Measurements from ENCODE around the gene ANO6. TPM values are rescaled to one million over a fixed set of nuclear protein-coding genes. Genes with fewer than 3 reads are reported as not detected.

ANO6 gene
- total RNA-seq, 1 donor from 2014 or later, result 25.9 TPM

DNA sequence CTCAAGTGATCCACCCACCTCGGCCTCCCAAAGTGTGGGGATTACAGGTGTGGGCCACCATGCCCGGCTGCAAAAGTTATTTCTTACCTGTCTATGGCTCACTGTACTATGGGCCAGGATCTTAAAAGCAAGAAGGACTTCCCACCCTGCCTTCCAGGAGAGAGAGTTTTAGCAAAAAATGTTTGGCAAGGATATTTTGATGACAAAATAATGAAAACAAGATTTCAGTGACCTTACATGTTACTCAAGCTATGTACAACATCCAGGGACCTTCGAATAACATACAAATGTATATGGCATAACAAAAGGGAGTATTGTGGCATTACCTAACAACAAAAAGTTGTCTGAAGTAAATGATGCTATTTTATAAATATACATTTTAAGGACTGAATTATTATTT, 55.1 kb downstream of the ANO6 start:
- intact Hi-C loops (cut with micrococcal nuclease), result no loop called here

GRCh38 chr12:45273717-45274271, 57.9 kb downstream of the ANO6 start:
- intact Hi-C loops (cut with micrococcal nuclease), result no loop called here

GRCh38 chr12:45276154-45276755, 60.4 kb downstream of the ANO6 start:
- intact Hi-C loops (cut with micrococcal nuclease), result no loop called here

GRCh38 chr12:45278447-45278846, 62.6 kb downstream of the ANO6 start:
- intact Hi-C loops (cut with micrococcal nuclease), result no loop called here

DNA sequence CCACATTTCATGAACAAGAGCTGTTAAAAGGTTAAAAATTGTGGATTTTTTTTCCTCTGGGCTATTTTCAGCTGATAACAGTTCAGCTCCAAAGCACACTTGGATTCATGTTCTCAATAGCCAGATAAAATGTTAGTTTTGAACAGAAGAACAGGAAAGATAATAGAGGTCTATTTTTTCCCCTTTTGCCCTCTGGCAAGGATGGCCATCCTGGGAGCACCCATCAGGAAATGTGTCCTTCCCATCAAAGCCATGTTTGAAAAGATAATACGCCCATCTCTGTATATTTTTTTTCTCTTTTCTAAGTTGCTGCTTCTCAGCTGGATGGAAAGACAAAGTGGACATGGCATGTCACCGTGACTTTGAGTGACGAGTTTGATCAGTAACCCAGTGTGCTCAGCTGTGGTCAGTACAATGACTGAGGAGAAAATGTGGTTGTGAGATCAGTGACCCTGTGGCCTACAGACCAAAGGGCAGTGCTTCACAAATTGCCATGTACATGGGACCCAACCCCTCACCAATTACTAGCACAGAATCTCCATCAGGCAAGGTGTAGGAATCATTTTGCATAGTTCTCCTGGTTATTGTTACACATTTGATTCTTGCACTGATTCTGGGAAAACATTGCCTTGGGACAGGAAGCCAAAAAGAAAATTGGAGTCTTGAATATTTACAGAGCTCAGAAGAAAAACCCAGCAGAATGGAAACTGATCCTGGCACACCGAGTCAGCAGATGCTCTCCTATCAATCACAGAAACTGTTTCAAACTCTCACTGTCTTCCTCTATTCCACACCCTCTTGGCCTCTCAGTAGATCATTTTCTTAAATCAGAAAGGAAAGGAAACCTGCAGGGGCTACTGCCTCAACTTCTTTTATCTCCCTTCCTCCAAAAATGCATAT, 64.3 kb downstream of the ANO6 start:
- intact Hi-C loops (cut with micrococcal nuclease), result no loop called here

- intact Hi-C loops (cut with micrococcal nuclease), result no loop called here
Observed at GRCh38 chr12:45281994-45282393, 66.1 kb downstream of the ANO6 start.

GRCh38 chr12:45282411-45282810, 66.5 kb downstream of the ANO6 start:
- intact Hi-C loops (cut with micrococcal nuclease), result no loop called here

- intact Hi-C loops (cut with micrococcal nuclease), result no loop called here
Observed at GRCh38 chr12:45284096-45284901, 68.4 kb downstream of the ANO6 start.

DNA sequence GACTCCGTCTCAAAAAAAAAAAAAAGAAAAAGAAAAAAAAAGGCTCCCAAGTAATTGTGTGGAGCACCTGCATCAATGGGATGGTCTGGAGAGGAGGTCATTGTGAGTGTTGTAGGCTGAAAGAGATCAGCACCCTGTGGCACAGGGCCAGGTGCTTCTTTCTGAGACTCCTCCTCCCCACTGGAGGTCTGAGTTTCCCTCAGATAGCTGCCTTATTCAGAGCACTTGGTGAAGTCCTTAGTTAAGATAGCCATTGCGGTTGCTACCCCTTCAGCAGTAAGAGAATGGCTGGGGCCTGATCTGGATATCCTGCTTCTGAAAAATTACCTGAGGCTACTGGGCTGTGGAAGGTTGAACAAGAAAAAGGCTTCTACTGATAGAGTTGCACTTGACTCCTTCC, 69.8 kb downstream of the ANO6 start:
- intact Hi-C loops (cut with micrococcal nuclease), result no loop called here

GRCh38 chr12:45286621-45287020, 70.7 kb downstream of the ANO6 start:
- intact Hi-C loops (cut with micrococcal nuclease), result no loop called here

DNA sequence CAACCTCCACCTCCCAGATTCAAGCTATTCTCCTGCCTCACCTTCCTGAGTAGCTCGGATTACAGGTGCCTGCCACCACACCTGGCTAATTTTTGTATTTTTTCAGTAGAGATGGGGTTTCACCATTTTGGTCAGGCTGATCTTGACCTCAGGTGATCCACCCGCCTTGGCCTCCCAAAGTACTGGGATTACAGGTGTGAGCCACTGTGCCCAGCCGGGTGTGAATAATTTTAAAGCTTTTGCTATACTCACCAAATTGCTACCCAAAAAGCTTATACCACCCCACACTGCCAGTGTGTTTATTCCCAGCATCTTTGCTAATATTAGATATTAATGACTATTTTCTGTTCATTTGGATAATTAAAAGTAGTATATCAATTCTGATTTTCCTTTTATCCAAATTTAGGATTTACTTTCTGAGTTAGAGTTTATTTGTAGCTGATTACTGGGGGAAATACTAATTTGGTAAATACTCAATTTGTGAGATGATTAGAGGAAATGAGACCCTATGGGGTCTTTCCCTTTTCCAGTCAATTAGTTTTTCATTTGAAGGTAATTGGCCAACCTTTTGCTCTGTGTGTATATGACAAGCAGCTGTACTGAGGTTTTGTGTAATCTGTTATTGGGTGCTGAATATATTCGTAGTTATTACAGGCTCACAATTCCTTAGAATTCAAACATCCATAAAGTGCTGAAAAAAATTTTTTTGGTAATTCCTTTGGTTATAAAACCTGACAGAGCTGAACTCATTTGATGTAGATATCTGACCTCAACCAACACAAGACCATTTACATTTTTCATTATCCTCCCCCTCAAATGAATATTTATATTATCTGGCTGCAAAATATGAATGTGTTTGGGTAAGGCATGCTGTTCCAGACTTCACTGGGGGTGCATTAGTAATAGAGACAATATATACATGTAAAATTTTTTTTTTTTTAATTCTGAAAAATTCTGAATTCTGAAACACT, 73.6 kb downstream of the ANO6 start:
- intact Hi-C loops (cut with micrococcal nuclease), result no loop called here

- intact Hi-C loops (cut with micrococcal nuclease), result no loop called here
Observed at GRCh38 chr12:45290216-45290605, 74.3 kb downstream of the ANO6 start.

DNA sequence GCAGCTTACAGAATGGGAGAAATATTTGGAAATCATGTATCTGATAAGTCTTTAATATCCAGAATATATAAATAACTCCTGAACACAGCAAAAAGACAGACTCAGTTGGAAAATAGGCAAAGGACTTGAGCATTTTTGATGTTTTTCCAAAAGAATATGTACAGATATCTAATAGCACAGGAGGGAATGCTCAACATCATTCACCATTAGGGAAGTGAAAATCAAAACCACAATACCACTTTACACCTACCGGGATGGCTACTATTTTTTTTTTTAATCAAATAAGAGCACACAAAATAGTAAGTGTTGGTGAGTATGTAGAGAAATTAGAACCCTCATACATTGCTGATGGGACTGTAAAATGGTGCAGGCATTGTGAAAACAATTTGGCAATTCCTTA, 75.6 kb downstream of the ANO6 start:
- intact Hi-C loops (cut with micrococcal nuclease), result no loop called here

DNA sequence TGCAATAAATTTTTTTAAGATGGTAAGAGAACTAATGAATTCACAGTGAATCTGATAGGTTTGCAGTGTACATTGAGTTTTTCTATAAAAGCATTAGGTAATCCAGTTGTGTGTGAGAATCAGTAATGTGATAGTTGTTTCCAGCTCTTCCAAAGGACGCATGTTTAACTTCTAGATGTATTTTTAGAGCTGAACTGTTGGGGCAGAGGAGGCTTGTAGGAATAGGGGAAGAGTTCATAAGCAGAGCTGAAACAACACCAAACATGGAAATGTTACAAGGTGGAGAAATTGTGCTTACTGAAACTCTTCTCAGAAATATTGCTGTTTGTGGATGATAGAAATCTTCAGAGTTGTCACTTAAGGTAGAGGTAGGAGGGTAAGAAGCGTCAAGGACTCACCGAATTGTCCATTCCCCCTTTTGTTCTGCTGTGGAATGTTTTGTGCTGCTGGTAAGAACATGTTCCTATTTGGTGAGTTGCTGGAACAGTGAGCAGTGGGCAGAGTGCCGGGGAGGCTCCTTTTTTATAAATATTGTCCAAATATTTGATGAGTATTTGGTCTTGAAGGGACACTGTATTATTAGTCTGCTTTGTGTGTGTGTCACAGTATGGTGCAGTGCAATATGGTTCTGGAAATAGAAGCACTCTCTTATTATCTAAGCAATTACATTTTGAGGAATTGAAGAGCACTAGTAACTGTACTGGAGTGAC, 76.7 kb downstream of the ANO6 start:
- intact Hi-C loops (cut with micrococcal nuclease), result no loop called here

GRCh38 chr12:45294906-45295305, 79.0 kb downstream of the ANO6 start:
- intact Hi-C loops (cut with micrococcal nuclease), result no loop called here

GRCh38 chr12:45296046-45296586, 80.2 kb downstream of the ANO6 start:
- intact Hi-C loops (cut with micrococcal nuclease), result no loop called here

- intact Hi-C loops (cut with micrococcal nuclease), result no loop called here
Observed at GRCh38 chr12:45298047-45298446, 82.2 kb downstream of the ANO6 start.

DNA sequence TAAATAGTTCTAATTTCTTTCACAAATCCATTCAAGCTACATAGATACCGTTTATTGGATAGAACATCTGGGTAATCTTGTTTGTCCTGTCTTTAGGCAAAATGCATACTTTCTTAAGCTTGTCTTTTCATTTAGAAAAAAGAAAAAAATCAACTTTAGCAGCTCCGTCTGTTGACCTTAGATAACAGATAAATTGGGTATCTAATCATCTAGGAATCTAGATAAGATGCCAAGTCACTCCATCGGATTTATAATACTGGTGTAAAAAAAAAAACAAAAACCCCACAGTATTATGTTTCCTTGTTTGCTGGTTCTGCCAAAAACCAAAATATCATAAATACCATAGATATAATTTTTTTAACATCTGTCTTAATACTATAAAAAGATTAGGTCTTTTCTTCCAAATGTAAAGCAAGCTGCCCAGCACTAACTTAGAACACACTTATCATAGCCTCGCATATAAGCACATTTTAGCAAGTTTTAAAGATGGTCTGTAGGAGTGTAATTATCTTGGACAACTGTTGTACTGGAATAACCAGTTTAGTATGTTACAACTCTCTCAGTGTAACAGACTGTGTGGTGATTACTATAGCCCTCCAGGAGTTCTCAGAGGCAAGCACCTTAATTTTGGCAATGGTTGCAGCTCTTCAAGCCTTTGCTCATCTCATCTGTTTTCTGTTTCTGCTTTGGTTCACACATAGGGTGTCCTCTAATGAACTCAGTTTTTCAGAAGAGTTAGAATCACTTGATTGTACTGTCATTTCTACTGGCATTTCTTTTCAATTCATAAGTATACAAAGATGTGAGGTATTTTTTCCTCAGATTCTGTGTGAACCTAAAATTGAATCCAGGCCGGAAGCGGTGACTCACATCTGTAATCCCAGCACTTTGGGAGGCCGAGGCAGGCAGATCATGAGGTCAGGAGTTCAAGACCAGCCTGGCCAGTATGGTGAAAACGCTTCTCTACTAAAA, 83.1 kb downstream of the ANO6 start:
- intact Hi-C loops (cut with micrococcal nuclease), result no loop called here

Measured in T-helper 2 cell treated with Interferon-gamma antibody and Interleukin-4, amounts not matched to agents 100 ng/mL and 5 ng/mL, for 36 hours (primary cell).